Suprapubic skin (tissue), 4 donors: ENCODE results near the gene C4orf17. TPM values are rescaled to one million over a fixed set of nuclear protein-coding genes. Genes with fewer than 3 reads are reported as not detected.

Experiments
- DNase-seq, 2 donors: peaks; one replicate each; pipeline ENCODE4 v3.0.0-alpha.2; 2019; ENCODE audit warnings: low spot score in 2 of 2
- H3K27ac ChIP-seq: fragments of 200-600 bp; sonication (generic); one replicate; pipeline ENCODE4 v1.5.1; 2019
- H3K27me3 ChIP-seq: fragments of 200-600 bp; sonication (generic); one replicate; pipeline ENCODE4 v1.5.1; 2019
- H3K36me3 ChIP-seq: fragments of 200-600 bp; sonication (generic); one replicate; pipeline ENCODE4 v1.5.1; 2019
- H3K4me1 ChIP-seq: fragments of 200-600 bp; sonication (generic); one replicate; pipeline ENCODE4 v1.5.1; 2019
- H3K4me3 ChIP-seq: fragments of 200-600 bp; sonication (generic); one replicate; pipeline ENCODE4 v1.5.1; 2019; ENCODE audit warnings: mild to moderate bottlenecking
- H3K9me3 ChIP-seq: fragments of 200-600 bp; sonication (generic); one replicate; pipeline ENCODE4 v1.5.1; 2019
- EP300 ChIP-seq: sonication (generic); formaldehyde crosslinking; IDR thresholded peaks from one replicate; pipeline ENCODE4 v1.6.1; 2017; ENCODE audit warnings: antibody characterized with exemption
- POLR2A ChIP-seq, 2 donors: fragments of 450-650 bp; IDR thresholded peaks; one replicate each; pipeline ENCODE4 v1.6.1; 2017; ENCODE audit warnings: antibody characterized with exemption in 2 of 2, mild to moderate bottlenecking in 2 of 2, moderate library complexity in 2 of 2
- POLR2AphosphoS5 ChIP-seq, 3 donors: sonication (generic); formaldehyde crosslinking; IDR thresholded peaks; one replicate each; pipeline ENCODE4 v1.6.1; 2017; ENCODE audit warnings: antibody characterized with exemption in 3 of 3
- WGBS: methylation state at CpG from one replicate; pipeline ENCODE4 v1.1.5; 2018; 5-methylcytosine and 5-hydroxymethylcytosine counted together
- total RNA-seq, 4 donors: library from RNA; depleted of rRNA; stranded (reverse); fragments of >200 nt; gene quantifications; one replicate each; pipeline ENCODE4 v1.1.0, GENCODE V29; 2016
- TF ChIP-seq, protein P1 (sequence below), 2 donors: fragments of 200-600 bp in 1 of 2; fragments of 450-650 bp in 1 of 2; sonication (generic) in 1 of 2; IDR thresholded peaks; one replicate each; pipeline ENCODE4 v1.5.1; 2016 to 2019; ENCODE audit warnings: antibody characterized with exemption in 2 of 2, mild to moderate bottlenecking in 1 of 2, moderate library complexity in 1 of 2

The C4orf17 gene
- total RNA-seq, 4 donors from 2014 or later = not detected

DNA sequence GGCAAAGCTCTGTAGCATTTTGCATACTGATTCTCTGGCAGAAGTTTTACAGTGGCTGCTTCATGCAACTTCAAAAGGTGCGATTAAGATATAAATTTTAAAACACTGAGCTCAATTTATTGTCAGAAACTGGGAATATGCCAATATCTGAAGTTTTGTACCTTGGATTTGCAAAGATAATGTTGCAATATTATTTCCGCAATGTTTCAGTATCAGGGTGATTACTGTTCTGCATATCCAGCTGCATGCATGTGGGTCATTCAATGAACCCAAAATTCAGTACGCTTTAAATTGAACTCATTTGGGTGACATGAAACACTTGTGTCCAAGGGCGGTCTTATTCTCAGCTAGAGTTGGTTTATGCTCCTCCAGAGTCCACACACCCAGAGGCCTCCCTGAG is 26.9 kb downstream of the C4orf17 start:
- WGBS = 78% methylated on average over 4 of the region's 4 CpGs
- Histone ChIP-seq H3K27ac (no peak overlapping the region), H3K27me3 (no peaks in the 10 kb centered on the region), H3K4me3 (no peak overlapping the region), H3K36me3 (no peaks in the 10 kb centered on the region), H3K4me1 (no peaks in the 10 kb centered on the region), H3K9me3 (no peaks in the 10 kb centered on the region)
- no peak for DNase-seq
- TF ChIP-seq, protein P1, sequence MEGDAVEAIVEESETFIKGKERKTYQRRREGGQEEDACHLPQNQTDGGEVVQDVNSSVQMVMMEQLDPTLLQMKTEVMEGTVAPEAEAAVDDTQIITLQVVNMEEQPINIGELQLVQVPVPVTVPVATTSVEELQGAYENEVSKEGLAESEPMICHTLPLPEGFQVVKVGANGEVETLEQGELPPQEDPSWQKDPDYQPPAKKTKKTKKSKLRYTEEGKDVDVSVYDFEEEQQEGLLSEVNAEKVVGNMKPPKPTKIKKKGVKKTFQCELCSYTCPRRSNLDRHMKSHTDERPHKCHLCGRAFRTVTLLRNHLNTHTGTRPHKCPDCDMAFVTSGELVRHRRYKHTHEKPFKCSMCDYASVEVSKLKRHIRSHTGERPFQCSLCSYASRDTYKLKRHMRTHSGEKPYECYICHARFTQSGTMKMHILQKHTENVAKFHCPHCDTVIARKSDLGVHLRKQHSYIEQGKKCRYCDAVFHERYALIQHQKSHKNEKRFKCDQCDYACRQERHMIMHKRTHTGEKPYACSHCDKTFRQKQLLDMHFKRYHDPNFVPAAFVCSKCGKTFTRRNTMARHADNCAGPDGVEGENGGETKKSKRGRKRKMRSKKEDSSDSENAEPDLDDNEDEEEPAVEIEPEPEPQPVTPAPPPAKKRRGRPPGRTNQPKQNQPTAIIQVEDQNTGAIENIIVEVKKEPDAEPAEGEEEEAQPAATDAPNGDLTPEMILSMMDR (IDR thresholded peaks at IDR 0.05) = no peak
- TF ChIP-seq EP300 = no peak
- no peak for TF ChIP-seq POLR2AphosphoS5 (IDR thresholded peaks at IDR 0.05)
- no peak for TF ChIP-seq POLR2A (IDR thresholded peaks at IDR 0.05)

DNA sequence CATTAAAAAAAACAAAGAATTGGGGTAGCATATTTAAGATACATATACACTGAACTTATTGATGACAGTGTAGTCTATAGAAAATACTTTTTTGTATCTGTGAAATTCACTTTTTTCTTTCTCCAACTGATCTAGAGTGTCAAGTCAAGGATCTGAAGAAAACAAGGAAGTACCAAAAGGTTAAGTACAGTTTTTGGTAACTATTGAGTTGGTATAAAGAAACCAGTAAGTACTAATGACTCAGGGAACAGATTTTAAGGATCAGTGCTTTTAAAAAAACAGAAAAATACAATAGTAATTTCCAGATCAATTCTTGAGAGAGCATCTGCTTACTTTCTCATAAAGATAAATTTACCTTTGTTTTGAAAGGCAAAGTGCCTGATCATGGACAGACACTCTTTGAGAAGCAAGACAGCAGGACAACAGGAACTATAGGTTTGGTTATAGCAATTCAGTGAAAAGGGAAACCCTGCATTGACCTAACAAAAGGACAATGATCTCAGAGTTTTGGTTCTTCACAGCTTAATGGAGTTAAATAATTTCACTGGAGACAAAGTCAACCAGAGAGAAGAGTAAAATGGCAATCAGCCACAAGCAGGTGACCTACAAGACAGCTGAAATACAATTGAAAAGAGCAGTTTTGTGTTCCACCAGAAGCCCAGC is 29.6 kb downstream of the C4orf17 start:
- no peak for DNase-seq
- Histone ChIP-seq H3K4me1 (no peaks in the 10 kb centered on the region), H3K36me3 (no peaks in the 10 kb centered on the region), H3K9me3 (no peaks in the 10 kb centered on the region), H3K27me3 (no peaks in the 10 kb centered on the region), H3K4me3 (no peak overlapping the region), H3K27ac (no peak overlapping the region)
- no peak for TF ChIP-seq EP300
- TF ChIP-seq, protein P1 (IDR thresholded peaks at IDR 0.05) = no peak
- no peak for TF ChIP-seq POLR2AphosphoS5 (IDR thresholded peaks at IDR 0.05)
- TF ChIP-seq POLR2A (IDR thresholded peaks at IDR 0.05) = no peak

DNA sequence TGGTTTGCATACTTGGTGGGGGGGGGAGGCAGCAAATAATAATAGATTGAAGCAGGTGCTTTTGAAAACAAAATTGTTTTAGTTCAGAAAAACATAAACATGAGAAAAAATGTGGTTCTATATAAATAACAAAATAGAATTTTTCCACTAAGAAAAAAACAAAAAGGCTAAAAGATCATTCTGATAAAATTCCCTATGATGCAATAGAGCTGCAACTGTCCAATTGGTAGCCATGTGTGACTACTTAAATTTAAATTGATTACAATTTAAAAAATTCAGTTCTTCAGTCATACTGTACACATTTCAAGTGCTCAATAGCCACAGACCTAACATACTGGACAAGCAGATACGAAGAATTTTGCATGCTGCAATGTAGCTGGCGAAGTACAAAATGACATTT is 42.1 kb downstream of the C4orf17 start:
- DNase-seq = no peak
- no peak overlapping the region for H3K27ac ChIP-seq
- H3K9me3 ChIP-seq = no peaks in the 10 kb centered on the region
- TF ChIP-seq EP300 (no peak), POLR2A (IDR thresholded peaks at IDR 0.05) (no peak), POLR2AphosphoS5 (IDR thresholded peaks at IDR 0.05) (no peak)
- TF ChIP-seq, protein P1 (IDR thresholded peaks at IDR 0.05) = no peak
- 98% methylated on average over 2 of the region's 2 CpGs for whole genome bisulfite sequencing
- H3K4me1 ChIP-seq = no peaks in the 10 kb centered on the region
- no peak overlapping the region for H3K4me3 ChIP-seq
- no peaks in the 10 kb centered on the region for H3K36me3 ChIP-seq
- no peaks in the 10 kb centered on the region for H3K27me3 ChIP-seq

DNA sequence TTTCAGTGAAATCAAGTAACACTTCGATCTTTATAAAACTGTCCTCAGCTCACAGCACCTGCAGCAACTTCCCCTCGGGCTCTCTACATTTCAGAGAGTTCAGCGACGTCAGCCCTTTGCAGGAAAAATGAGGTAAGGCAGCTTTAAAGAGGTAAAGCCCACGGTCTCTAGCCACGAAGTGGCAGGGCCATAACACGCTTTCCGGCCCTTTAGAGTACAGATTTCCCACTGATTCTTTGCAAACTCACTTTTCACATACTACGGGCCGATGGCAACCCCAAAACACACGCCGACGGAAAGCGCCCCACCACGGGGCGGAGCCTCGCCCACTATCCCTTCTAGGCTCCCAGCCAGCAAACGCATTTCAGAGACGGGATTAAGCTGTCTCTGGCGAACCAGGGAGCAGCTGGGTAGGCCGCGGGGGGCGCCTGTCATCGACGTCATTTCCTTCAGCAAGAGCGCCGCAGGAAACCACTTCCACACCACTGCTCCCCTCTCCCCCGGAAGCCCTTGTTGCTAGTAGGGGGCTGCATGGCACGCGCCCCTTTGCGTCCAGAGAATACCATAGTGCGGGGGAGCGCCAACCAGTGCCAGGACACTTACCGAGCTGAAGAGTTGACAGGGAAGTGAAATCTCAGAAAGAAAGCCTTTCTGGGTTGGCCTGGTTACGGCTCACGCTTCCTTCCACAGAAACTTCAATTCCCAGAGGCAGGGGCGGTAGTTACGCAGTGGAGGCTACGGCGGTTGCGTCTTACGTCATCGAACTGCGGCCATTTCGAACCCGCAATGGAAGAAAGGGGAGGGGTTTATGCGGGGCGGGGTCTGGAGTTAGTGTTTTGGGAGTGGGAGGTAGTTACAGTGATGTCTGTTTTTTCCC is 52.7 kb downstream of the C4orf17 start, which contains the start of gene TRMT10A:
Gene TRMT10A, minus strand, starts transcription at position 730 of the 877 bp plus-strand sequence. CDS start 4,701 bp downstream, outside the sequence.
- WGBS = under 1% methylated on average over 48 of the region's 48 CpGs

DNA sequence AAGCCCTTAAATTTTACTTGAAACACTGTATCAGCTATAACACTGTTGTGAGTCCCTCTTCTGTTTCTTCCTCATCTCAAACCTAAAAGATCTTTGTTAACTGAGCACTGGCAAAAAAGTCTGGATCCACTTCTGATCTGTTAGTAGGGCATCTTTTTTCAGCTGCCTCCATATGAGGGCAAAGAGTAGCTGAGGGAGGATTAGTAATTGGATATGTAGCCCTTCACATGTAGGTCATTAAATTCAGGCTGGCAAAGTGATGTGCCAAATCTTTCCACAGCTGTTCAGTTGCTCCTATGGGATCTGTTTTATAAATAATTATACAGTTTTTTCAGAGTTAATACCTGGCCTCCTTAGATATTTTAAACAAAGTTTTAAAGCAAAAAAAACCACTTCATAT is 54.1 kb downstream of the C4orf17 start:
- peaks cover 6% of the 10 kb centered on the region for H3K27me3 ChIP-seq
- no peaks in the 10 kb centered on the region for H3K36me3 ChIP-seq
- H3K4me1 ChIP-seq = peaks cover 10% of the 10 kb centered on the region
- H3K4me3 ChIP-seq = no peak overlapping the region
- no peak for DNase-seq
- H3K27ac ChIP-seq = no peak overlapping the region
- H3K9me3 ChIP-seq = no peaks in the 10 kb centered on the region
- no peak for TF ChIP-seq EP300
- TF ChIP-seq, protein P1 (IDR thresholded peaks at IDR 0.05) = no peak
- TF ChIP-seq POLR2A (IDR thresholded peaks at IDR 0.05) = no peak
- TF ChIP-seq POLR2AphosphoS5 (IDR thresholded peaks at IDR 0.05) = no peak

More for the DNA sequence above, 52.7 kb downstream of the C4orf17 start, which contains the start of gene TRMT10A:
- peaks cover 10% of the 10 kb centered on the region for H3K4me1 ChIP-seq
- TF ChIP-seq POLR2AphosphoS5 (IDR thresholded peaks at IDR 0.05) (peak in 2 of 3 donors; percentile 37 to 75), EP300 (no peak)
- H3K27me3 ChIP-seq = peaks cover 6% of the 10 kb centered on the region
- DNase-seq = peak; percentile 98
- H3K27ac ChIP-seq = peak within 1 kb of the TSS; percentile 93
- peak within 1 kb of the TSS; percentile 62 for H3K4me3 ChIP-seq
- no peaks in the 10 kb centered on the region for H3K36me3 ChIP-seq
- H3K9me3 ChIP-seq = no peaks in the 10 kb centered on the region
